OCI-M2 (cell line): Measurements from ENCODE around the gene TVP23C.

ENCODE experiments used
- DNase-seq: peaks from one replicate; lab custom pipeline; 2025; ENCODE audit not compliant: unreplicated experiment; lab: John Stamatoyannopoulos, UW

TVP23C gene

DNA sequence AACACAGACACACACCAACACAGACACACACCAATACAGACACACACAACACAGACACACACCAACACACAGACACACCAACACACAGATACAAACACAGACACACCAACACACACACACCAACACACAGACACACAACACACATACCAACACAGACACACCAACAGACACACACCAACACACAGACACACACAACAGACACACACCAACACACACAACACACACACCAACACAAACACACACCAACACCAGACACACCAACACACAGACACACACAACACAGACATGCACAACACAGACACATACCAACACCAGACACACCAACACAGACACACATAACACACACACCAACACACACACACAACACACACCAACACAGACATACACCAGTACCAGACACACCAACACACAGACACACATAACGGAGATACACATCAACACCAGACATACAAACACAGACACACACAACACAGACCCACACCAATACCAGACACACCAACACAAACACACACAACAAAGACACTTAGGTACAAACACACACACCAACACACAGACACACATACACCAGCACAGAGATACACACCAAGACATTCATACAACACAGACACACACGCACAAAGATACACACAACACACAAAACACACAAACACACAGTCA is 98.1 kb downstream of the TVP23C start:
- no peak for DNase-seq

DNA sequence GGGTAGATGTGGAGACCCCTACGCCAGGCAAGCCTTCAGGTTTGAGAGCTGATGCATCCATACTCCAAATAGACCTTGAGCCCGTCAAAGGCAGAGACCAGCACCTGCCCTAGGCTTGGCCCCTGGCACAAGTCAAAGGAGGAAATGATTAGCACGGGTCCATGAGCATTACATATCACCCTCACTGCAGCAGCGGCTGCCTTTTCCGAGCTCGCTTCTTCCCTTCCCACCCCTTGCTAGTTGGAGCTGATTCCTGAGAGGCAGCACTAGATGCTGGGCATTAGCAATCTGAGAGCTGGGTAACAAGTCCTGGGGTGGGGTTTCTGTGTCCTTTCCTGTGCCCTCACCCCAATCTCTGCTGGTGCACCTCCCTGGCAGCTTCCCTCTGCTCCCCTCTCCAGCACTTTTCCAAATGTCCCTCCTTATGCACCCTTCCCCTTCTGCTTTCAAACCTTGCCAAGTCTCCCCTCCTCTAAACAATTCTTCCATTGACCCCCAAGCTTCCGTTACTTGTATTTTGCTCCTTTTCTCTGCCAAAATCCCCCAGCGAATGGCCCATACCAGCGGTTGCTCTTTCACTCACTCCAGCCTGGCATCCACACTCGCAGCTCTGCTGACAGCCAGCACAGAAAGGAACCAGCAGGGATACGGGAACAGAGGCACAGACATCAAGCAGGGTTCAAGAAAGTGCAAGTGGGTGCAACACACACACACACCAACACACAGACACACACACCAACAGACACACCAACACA is 98.9 kb downstream of the TVP23C start:
- no peak for DNase-seq

DNA sequence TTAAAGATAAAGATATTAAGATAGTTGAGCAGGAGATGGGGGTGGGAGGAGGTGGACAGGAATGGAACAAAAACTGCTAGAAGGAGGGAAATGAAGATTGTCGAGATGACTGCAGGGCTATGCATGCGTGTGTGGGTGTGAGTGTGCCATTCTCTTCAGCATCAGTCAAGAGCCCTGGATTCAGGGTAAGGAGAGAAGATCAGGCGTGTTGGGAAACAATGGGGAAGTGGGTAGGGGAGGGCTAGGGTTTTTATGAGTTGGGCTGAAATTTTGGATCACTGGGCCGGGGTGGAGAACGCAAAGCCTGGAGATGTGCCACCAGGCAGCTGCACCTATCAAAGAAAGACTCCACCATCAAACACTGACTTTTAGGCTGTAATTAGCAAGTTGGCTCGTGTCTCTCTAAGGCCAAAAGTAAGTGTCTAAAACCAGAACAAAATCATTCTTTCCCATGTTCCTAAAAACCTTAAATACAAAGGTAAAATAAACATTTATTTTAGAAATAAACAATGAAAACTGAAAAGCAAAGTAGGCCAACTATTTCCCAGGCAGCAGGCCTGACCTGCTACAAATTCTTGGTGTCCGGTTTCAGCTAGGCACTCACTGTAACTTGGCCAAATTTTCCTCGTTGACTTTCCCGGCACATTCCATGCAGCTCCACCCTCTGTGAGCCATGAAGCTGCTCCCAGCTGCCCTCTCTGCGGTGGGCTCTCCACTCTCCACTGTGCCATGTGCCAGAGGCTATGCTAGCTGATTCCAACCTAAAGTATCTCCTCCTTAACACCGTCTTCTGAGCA is 100.1 kb downstream of the TVP23C start:
- DNase-seq, result no peak

DNA sequence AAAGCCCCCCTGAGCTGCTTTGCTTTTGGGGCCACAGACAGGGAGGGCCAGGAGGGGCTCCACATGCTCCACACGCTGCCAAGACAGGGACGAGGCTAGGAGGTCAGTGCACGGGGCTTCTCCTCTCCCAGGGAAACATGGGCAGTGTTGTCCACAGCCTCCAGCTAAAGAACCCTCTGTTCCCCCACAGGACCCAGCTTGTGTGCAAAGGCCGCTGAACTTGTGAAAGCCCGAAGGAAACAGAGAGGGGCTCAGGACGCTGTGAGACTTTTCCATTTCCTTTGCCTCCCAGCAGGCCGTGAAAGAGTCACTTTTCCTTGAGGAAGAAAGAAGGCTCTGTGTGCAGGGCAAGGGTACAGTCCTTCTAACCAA is 105.6 kb downstream of the TVP23C start:
- DNase-seq, result no peak

DNA sequence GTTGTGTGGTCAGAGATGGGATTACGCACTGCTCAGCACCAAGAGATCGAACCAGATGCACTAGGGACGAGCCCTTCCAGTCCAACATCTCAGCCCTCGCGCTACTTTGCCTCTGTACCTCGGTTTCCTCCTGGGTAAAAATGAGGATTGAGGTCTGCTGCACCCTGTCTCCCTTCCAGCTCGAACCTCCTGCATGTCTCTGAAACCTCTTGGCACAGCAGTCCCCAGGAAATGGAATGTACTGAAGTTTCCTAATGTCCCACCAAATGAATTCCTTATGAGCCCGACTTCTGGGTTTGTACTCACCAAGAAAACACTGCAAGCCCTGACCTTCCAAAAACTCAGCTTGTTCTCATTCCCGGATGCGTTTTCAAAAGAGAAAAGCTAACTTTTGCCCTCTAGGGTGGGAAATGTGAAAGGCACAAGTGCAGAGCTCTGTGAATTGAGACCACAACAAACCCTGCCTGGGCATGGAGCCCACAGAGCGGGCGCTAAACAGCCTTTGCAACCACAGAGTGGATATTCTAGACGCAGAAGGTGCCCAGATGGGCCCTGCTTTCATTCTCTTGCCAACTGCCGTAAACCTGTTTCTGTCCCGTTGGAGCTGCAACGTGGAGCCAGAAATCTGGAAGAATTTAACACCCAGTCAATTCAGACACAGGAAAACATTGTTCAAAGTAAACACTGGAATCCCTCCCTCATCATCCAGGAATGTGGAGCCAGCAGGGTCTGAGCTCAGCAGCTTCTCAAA is 106.1 kb downstream of the TVP23C start:
- DNase-seq, result no peak

DNA sequence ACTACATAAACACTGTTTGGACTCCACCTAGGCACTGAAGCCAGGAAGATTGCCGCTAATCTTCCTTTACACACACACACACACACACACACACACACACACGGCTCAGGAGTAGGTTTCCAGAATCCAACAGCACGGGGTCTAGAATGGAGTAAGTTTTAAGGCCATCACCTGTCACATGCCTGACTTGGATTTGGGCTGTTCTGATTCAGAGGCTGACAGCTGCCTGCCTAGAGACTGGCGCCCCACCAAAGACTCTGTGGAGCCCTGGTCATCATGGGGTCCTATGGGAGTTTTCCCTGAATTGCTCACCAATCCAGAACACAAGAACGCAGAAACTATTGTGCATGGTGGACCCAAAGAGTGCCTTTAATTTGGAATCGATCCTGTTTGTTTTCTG is 106.8 kb downstream of the TVP23C start:
- DNase-seq, result no peak

DNA sequence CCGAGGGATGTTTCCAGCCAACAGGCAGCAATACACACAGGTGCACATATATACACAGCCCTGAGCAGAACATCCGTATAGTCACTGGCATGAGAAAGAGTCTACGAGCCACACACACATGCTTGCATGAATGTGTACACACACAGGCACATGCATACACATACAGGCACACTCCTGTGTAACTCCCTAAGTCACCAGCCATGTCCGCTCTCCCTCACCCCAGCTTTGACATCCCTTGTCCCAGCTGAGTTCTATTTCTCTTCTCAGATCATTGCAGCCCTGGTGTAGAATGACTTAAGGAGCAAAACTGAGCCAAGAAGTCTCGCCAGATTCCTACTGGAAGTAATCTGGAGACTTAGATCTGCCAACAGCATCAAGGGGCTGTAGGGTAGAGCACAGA is 108.9 kb downstream of the TVP23C start:
- DNase-seq, result no peak

DNA sequence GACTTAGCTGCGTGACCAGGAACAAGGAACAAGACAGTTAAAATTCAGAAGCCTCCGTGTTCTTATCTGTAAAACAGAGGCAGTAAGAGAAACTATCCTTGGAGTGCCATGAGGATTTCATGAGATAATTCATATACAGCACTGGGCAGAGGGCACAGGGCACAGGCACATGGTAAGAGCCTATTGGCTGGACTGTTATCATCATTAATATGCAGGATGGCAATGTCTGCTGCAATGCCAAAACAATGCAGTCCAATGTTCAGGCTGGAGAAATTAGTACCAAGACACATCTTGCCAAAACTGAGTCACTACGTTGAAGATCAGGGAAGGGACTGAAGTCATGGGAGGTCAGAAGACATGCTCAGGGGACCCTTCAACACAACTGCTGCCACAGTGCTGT is 109.5 kb downstream of the TVP23C start:
- no peak for DNase-seq

DNA sequence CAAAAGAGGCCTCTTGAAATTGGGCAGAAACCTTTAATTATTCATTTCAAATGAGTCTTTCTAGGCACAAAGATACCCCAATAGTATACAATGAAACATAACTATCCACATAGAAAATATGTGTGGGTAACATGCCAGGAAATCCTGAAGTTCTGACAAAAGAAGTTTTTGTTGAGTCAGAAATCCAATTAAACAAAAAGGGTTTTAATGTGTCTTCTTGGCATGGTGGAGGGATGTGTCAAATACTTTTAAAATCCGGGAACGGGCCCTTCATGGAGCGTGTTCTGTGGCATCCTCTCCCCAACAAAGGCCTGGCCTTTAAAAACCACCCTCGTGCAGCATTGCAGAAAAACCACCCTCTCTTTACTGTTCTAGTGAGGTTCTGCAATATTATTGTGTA is 110.0 kb downstream of the TVP23C start:
- DNase-seq, result no peak

DNA sequence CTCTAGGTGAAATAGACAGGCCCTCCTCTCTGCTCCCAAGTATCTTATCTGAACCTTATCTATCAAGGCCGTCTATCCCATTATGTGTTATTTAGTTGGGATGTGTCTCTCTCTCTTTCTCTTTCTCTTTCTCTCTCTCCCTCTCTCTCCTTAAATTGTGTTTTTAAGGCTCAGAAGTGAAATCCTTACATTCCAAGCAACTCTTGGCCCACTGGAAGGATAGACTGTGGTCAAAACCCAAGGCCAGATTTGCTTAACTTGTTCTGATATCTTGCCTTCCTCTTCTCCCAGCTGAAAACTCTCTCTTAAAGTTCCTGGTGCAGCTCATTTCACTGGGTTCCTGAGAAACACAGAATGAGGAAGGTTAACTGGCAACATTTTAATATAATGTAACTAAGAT is 110.5 kb downstream of the TVP23C start:
- no peak for DNase-seq
